ENCODE results near the gene UVRAG.
"Not testable (repeated sequence)": the region's sequence is repeated elsewhere in the genome, so short reads cannot be mapped to it uniquely, and the experiment has no call there.

The UVRAG gene

DNA sequence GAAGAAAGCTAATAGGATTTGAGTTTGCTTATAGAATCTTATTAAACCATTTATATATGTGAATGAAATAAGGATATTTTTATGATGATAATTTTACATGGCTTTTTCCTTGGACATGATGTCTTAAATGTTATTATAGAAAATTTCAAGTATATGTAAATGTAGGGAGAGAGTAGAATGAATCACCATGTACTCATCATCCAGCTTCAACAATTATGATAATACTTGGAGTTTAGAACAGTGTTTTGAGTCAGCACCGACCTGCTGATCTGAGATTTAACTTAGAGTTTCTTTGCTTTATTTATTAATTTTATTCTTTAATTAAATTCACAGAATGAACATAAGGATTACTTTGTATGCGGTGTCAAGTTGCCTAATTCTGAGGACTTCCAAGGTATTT, 193.5 kb downstream of the UVRAG start:
- DNase-seq = no peak

DNA sequence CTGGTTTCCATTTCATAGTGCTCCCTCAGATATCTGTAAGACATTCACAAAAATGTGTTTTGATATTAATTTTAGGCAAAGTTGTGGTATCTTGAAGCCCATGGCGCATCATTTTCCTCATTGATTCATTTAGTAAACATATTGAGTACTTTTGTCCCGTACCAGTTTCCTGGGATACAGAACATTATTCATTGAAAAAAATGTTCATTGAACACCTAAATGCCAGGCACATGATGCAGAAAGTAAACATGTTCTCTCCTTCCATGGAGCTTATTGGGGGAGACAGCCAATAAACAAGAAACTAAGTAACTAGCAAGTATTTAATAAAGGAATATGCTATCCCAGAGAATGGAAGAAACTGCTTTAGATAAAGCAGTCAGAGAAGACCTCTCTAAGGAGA, 195.0 kb downstream of the UVRAG start:
- no peak for DNase-seq

DNA sequence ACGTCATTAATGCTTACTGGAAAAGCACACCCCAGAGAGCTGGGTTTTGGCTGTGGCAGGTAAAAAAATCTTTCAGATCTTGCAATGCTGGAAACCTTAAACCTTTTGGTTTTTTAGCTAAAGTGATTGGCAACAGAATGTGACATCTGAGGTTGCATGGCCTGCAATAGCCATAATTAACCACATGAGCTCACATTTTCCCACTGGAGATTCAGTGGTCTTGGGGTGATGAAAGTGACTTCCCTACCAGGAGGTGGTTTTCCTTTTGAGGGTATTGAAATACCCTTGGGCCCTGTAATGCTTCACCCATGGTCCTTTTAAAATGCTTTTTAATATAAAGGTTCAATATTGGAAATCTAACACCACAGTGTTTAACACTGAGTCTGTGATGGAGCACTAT, 198.5 kb downstream of the UVRAG start:
- DNase-seq = no peak

DNA sequence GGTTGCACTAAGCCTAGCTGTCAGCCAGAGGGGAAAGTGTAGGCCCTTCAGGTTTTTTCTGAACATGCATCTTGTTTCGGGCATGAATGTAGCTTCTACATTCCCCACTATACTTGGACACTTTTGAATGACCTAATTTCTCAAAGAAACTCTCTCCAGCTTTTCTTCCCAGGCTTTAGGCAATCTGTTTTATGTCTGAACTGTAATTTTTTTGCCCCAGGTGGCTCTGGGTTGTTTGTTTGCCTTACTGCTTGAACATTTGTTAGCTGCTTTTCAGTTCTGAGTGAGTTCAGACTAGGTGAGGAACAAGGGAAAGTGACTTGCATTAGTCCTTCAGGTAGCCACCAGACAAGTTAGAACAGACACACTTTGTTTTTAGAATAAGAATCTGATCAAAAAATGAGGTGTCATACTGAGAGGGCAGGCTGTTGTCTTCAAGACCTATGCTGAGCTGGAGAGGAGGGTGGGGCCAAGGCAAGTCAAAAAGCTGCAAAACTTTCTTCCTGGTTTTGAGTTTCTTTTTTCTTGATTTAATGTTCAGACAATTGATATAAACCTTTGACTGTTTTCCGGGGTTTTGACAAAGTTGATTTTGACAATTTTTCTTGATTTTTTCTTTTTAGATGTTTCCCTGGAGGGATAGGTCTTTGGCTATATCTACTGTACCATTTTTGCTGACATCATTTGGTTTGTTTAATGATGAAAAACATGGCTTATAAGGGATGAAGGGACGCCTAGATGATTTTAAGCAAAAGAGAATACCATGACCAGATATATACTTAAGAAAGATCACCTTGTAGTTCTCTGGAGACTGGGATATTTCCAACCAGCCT, 208.4 kb downstream of the UVRAG start:
- no peak for DNase-seq

DNA sequence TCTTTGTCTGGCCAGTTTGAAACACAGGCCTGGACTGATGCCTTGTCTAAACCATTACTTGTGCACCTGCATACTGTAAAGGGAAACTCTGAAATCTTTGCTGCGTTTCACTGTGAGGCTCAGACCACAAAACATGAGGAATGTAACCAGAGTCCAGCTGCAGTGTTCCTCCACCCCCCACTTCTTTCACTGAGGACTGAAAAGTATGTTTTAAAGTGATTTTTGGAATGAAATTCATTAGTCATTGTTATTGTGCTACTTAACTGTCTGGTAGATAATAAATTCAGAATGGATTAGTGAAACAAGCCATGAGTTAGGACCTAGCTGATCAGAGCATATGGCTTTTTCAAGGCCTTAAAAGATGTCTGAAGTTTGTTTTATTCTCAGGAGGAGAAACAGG, 210.1 kb downstream of the UVRAG start:
- no peak for DNase-seq

DNA sequence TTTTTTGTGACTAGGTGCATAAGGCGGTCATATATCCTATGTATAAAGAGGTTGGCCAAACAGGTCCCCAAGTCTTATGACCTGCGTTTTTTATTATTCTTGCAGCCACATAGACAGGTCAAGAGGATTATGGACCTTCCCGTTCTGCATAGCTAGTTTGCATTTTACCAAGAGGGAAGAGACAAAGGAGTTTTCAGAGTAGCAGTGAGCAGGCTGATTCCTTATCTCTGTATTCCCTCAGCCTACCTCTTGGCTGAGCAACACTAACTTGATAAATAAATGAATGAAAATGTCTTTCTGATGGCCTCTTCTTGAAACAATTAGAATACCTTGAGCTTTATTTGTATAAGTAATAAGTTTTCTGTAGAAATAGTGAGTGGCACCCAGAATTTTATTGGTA, 210.8 kb downstream of the UVRAG start:
- DNase-seq = no peak

DNA sequence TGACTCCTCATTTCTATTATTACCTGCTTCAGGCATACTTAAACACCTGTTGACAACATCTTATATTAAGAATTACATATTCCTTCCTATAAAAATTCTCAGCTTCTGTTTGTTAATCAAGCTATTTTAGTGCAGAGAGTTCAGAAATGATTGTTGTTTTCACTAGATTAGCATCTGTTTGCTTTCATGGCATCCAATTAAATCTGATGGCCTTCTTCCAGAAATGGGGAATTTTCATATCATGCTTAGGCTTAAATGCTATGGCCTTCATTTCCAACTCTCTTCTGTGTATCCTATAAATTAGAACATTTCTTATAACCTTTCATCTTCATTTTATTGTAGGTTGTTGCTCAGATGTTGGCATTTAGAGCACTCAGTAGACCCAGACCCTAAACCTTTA, 211.3 kb downstream of the UVRAG start:
- DNase-seq = no peak

DNA sequence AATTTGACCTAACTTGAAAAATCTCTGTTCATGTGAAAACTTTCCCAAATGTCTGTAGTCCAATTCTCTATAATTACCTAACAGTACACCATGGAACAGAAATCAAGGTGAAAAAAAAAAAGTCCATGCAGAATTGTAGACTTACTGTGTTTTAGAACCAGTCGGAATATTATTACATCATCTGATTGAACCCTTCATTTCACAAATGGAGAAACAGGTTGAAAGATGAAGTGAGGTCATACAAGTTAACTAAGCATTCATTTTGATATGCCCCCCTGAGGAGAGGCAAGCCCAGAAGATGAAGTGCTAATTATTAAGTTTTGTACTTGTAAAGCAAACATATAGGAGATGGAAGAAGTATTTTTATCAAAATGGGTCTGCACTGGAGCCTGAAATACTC, 211.9 kb downstream of the UVRAG start:
- DNase-seq = no peak

DNA sequence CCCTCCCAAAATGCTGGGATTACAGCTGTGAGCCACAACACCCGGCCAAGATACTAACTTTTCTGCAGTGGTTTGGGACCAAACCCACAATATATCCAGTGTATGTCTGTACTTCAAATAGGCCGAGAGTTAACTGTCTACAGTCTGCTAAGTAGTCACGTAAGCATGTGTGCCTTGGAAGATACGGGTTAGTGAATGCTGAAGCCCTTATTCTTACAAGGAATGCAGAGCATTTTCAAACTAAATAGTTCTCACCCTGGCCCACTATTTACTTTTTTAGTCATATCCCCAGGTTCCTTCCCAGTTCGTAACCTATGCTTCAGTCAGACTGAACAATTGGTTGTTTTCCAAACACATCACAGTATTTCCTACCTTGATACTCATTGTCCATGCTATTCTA, 215.3 kb downstream of the UVRAG start:
- no peak for DNase-seq

DNA sequence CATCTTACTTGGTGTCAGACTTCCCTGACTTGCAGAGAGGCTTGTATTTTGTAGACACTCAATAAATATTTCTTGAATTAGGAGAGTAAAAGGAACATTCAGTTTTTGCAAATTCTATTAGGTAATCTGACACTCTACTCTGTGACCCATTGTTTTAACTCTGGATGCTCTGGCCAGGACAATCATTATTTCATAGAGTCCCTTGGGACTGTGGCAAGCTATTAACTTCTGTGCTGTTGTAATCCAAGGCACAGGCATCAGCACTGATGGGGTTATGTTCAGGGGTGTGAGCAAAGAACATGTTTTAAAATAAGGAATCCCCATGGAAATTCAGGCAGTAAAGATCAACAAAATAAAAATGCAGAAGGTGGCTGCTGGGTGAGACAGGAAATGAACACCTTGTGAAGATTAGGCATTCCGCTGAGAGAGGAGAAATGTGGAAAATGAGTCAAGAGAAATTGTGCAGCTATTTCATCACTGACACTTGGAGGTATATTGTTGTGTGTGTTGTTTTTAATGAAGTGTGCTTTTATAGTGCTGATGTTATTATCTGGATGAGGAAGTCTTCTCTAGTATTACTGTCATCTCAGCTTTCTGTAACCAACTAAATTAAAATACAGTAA, 216.1 kb downstream of the UVRAG start:
- no peak for DNase-seq

DNA sequence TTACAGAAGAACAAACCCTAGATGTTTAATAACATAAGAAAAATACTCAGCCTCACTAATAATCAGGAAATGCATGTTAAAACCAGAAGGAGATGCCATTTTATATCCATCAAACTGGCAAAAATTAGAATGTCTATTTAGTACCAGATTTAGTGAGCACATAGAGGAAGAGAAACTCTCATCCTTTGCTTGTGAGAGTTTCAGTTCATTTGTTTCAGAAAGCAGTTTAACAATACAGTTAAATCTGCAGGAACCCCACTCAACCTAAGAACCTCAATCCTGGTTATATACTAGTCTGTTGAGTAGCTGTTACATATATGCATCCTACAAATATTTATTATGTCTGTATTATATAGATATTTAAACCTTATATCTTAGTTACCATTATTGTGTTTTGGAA, 218.7 kb downstream of the UVRAG start:
- DNase-seq = no peak

DNA sequence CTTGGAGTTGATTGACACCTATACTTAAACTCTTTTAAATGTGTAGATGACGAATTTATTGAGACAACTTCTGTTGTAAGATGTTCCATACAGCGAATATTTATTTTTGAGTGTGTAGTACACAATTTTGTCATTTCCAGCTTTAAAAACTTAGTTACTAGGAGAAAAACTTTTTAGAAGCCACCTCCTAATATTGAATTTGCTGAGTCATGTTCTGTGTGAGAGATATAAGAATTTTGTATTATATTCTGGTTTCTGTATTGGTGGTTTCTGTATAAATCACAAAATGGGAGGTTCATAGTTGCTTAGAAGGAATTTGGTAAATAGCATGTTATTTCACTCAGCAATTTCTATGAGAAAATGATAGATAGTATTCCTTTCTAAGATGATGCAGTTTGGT, 220.0 kb downstream of the UVRAG start:
- no peak for DNase-seq

DNA sequence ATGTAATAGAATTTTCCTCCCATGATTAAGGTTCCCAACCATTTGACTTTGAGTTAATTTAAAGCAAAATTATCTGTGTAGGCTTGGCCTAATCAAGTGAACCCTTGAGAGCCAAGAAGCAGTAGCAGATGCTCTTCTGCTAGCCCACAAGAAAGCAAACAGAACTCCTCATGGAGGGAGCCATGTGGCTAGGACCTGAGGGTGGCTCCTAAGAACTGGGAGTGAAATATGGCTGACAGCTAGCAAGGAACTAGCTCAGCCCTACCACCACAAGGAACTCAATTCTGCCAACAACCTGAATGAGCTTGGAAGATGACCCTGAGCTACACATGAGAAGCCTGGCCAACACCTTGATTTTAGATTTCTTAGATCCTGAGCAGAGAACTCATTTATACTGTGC, 223.6 kb downstream of the UVRAG start:
- no peak for DNase-seq

DNA sequence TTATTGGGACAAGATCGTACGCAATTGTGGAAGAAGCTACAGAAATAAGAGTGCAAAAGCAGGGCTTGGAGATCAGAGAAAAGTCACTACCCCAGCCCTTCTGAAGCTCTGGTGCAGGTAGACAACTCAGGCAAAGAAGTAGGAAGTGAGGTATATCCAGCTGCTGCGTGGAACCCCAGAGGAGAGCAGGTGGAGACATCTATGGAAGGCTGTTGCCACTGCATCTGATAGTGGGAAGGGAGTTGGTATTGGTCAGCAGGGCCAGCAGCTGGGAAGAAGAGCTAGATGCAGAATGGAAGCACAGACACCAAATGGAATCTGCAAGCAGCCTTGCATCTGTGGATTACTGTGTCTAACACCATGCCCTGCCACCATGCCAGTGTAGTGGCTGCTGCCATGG, 226.2 kb downstream of the UVRAG start:
- no peak for DNase-seq

DNA sequence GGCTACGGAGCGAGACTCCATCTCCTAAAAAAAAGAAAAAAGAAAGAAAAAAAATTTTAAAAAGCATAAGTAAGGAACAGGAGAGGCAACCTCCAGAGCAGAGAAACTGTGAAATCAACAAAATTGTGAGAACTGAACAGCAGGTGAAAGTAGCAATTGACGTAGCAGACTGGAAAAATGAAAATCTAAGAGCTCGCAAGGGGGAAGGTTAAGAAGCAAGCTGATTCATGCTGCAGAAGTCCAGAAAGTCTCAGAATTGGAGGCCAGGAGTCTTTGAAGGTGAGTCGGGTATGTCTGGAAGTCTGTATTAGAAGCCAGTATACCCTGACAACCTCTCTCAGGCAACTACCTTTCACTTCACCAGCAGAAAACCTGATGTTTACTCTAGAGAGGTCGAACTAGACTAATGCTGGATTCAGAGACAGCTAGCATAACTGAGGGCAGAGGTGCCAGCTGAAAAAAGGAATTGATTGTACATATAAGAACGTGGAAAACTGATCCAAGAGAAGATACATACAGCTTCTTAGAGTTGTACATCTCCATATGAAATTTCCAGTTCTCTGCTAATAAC, 229.8 kb downstream of the UVRAG start:
- DNase-seq = no peak

DNA sequence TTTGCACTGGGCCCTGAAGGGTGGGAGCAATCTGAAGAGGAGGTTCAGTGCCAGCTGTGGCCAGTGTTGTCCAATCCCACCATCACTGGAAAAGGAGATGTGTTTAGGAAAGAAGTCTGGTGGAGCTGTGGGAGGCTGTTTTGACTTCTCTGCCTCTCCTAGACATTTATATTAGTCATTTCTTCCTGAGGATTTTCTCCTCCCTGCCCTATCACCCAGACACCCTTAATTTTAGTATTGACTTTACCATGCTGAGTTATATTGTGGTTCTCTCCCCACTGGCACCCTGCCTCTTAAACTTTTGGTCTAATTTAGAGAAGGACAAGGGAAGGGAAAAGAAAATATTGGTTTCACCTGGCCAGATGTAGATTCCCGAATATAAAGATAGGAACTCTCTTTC, 232.2 kb downstream of the UVRAG start:
- no peak for DNase-seq

DNA sequence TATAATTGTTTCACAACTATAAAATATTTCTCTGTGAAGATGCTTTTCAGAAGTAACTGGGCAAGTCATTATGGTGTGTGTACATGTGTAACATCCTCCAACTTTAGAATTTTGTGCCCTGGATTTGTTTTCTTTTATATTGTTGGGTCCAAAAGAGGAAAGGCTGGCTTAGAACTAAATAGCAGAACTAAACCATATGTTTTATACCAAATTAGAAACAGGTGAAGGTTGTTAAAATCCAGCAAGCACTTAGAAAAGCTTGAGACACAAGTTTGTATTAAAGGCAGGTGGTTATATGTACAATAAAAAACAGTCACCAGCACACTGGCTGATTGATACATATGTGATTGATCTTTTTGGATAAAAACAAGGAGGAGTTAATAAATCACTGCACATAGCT, 232.8 kb downstream of the UVRAG start:
- no peak for DNase-seq

DNA sequence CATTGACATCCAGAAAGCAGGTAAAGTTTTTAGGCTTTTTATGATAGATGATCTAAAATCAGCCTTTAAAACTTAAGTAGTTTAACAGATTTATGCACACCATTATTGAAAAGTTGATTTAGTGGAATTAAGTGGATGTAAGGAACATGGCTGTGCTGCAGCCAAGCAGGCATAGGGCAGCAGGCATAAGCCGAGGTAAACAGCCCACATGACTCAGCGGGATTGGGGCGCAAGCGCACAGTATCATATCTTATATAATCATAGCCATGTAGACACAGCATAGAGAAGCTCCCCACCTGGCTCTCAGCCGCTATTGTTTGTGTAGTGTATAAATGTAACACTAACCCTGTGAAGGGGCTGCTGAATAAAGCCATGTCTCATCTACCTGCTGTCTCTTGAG, 233.8 kb downstream of the UVRAG start:
- DNase-seq = no peak

DNA sequence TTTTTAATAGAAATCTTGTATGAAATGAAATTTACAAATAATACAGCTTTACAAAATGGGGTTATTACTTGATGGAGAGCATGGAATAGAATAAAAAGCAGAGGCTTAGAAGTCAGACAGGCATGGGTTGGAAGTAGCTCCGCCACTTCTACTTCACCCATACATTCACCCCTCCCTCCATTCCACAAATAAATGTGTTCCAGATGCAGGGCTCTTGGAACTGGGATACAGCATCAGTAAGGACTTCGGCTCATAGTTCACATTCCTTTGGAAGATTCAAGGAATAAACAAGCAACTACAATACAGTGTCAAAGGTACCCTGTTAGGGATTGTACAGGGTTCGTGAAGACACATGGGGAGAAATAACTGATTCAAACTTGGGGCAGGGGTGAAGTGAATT, 234.5 kb downstream of the UVRAG start:
- DNase-seq = no peak

DNA sequence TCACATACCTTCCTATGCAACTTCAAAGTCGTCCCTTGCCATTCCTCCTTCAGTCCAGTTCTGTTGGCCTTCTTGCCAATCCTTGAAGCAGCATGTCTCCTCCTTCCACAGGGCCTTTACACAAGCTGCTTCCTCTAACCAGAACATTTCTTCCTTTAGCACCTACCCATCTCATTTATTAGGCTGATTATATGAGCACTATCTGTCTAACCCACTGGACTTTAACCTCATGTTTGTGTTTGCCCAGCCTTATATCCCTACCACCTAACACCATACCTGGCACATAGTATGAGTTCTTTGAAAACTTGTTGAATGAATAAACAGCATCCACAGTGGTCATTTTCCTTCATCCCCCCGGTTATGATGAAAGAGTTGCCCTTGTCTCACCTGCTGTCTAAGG, 236.9 kb downstream of the UVRAG start:
- no peak for DNase-seq

DNA sequence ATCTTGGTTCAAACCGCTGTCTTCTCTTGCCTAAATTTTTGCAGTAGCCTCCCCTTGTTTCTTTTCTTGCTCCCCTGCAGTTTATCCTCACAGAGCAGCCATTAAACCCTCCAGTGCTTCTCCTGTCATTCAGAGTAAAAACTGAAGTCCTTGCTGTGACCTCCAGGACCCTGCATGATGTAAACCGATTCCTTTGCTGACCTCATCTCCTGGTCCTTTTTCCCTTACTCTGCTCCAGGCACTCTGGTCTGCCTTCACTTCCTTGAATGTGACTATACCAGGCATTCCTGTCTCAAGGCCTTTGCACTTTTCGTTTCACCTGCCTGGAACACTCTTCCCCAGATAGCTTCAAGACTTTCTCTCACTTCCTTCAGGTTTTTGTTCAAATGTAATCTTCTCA, 239.3 kb downstream of the UVRAG start:
- DNase-seq = no peak

DNA sequence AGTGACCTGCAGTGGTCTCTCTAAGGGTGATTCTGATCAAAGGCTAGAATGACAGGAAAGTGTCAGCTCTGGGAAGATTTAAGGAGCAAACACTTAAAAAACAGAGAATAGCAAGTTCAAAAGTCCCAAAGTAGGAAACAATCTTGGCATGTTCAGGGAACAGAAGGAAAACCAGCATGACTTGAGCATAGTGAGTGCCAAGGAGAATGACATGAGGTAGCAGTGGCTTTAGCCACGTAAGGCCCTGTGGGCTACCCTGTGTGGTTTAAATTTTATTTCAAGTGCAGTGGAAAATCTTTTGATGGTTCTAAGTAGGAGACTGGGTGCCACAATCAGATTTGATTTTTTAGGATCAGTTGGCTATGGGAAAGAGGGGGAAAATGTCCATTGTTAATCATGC, 241.9 kb downstream of the UVRAG start:
- DNase-seq = no peak

DNA sequence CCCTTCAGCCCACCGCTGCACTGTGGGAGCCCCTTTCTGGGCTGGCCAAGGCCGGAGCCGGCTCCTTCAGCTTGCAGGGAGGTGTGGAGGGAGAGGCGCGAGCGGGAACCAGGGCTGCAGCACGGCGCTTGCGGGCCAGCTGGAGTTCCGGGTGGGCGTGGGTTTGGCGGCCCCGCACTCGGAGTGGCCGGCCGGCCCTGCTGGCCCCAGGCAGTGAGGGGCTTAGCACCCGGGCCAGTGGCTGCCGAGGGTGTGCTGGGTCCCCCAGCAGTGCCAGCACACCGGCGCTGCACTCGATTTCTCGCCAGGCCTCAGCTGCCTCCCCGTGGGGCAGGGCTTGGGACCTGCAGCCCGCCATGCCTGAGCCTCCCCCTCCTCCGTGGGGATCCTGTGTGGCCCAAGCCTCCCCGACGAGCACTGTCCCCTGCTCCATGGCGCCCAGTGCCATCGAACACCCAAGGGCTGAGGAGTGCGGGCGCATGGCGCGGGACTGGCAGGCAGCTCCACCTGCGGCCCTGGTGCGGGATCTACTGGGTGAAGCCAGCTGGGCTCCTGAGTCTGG, 245.5 kb downstream of the UVRAG start:
- not testable (repeated sequence) for DNase-seq
